K562 (cell line): ENCODE data around the gene MTFR2.

Experiments
- CREB1 ChIP-seq, 2 experiments: sonication (generic) in 1 of 2; formaldehyde crosslinking in 1 of 2; IDR thresholded peaks; 2 replicates each; pipeline versions ENCODE4 v1.6.1 to v1.8.0; 2012 to 2022; ENCODE audit warnings: inconsistent platforms in 1 of 2, mild to moderate bottlenecking in 1 of 2, missing genetic modification reagents in 1 of 2, moderate library complexity in 1 of 2
- CTCF ChIP-seq, 3 experiments: IDR thresholded peaks in 2 of 3; conservative IDR thresholded peaks in 1 of 3; 2 replicates each; pipeline ENCODE4 v1.5.1; 2011 to 2012; ENCODE audit warnings: low read length in 3 of 3, mild to moderate bottlenecking in 3 of 3, control low read depth in 2 of 3, improper control_type of control experiment in 1 of 3, inconsistent platforms in 1 of 3, low read depth in 1 of 3, mixed read lengths in 1 of 3, moderate library complexity in 1 of 3; ENCODE audit not compliant: insufficient read depth in 2 of 3
- E2F1 ChIP-seq: sonication (generic); formaldehyde crosslinking; IDR thresholded peaks from 2 replicates; pipeline ENCODE4 v1.8.1; 2023; ENCODE audit warnings: mild to moderate bottlenecking, missing genetic modification reagents, moderate library complexity
- JUN ChIP-seq, 2 experiments: sonication (generic) in 1 of 2; formaldehyde crosslinking in 1 of 2; IDR thresholded peaks; 2 replicates each; pipeline versions ENCODE4 v1.6.1 to v1.8.0; 2012 to 2022; ENCODE audit warnings: borderline replicate concordance in 2 of 2, mild to moderate bottlenecking in 2 of 2, improper control_type of control experiment in 1 of 2, low read depth in 1 of 2, low read length in 1 of 2, missing genetic modification reagents in 1 of 2
- LARP7 ChIP-seq: fragments of 450-650 bp; IDR thresholded peaks from 2 replicates; pipeline ENCODE4 v1.6.1; 2016
- RNF2 ChIP-seq: sonication (generic); IDR thresholded peaks from 2 replicates; pipeline ENCODE4 v1.6.1; 2016
- YY1 ChIP-seq, 3 experiments: IDR thresholded peaks; 2 replicates each; pipeline ENCODE4 v1.6.1; 2011; ENCODE audit warnings: low read length in 2 of 3, mild to moderate bottlenecking in 2 of 3, moderate library complexity in 2 of 3, borderline replicate concordance in 1 of 3, control low read depth in 1 of 3, low read depth in 1 of 3; ENCODE audit not compliant: insufficient read depth in 3 of 3, insufficient replicate concordance in 2 of 3, control insufficient read depth in 1 of 3, insufficient read length in 1 of 3; ENCODE audit errors: extremely low read depth in 1 of 3
- ZBTB7A ChIP-seq: IDR thresholded peaks from 2 replicates; pipeline ENCODE4 v1.6.1; 2011; ENCODE audit warnings: low read depth, mild to moderate bottlenecking, low read length, moderate library complexity, borderline replicate concordance; ENCODE audit not compliant: control insufficient read depth
- TF ChIP-seq, protein P1 (sequence below): fragments of 450-650 bp; IDR thresholded peaks from 2 replicates; pipeline ENCODE4 v1.6.1; 2018; ENCODE audit warnings: mild to moderate bottlenecking, low read depth; ENCODE audit not compliant: partially characterized antibody
- TF ChIP-seq, protein P2 (sequence below): IDR thresholded peaks from 2 replicates; pipeline ENCODE4 v1.6.1; 2011; ENCODE audit not compliant: insufficient read length; ENCODE audit errors: extremely low read depth

- no peak; the same call in 1 of the 2 replicates for TF ChIP-seq CREB1 (IDR thresholded peaks at IDR 0.05)
- TF ChIP-seq CREB1 (CRISPR knock-in tag; IDR thresholded peaks at IDR 0.05): no peak
- no peak for TF ChIP-seq LARP7
- TF ChIP-seq CTCF (IDR thresholded peaks at IDR 0.05 in 2 of 3, conservative IDR thresholded peaks at IDR 0.05 in 1 of 3; ENCODE audit: insufficient read depth in 2 of 3, low read depth in 1 of 3, low read length in 3 of 3): peak; percentile 96 to 99 (median 99)
- TF ChIP-seq ZBTB7A: no peak
- no peak for TF ChIP-seq E2F1 (CRISPR knock-in tag)
- TF ChIP-seq JUN (IDR thresholded peaks at IDR 0.05; ENCODE audit: borderline replicate concordance, low read depth, low read length): no peak
- no peak for TF ChIP-seq JUN (CRISPR knock-in tag; IDR thresholded peaks at IDR 0.05; ENCODE audit: borderline replicate concordance)
- TF ChIP-seq, protein P1, sequence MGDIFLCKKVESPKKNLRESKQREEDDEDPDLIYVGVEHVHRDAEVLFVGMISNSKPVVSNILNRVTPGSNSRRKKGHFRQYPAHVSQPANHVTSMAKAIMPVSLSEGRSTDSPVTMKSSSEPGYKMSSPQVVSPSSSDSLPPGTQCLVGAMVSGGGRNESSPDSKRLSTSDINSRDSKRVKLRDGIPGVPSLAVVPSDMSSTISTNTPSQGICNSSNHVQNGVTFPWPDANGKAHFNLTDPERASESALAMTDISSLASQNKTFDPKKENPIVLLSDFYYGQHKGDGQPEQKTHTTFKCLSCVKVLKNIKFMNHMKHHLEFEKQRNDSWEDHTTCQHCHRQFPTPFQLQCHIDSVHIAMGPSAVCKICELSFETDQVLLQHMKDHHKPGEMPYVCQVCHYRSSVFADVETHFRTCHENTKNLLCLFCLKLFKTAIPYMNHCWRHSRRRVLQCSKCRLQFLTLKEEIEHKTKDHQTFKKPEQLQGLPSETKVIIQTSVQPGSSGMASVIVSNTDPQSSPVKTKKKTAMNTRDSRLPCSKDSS: no peak
- TF ChIP-seq, protein P2, sequence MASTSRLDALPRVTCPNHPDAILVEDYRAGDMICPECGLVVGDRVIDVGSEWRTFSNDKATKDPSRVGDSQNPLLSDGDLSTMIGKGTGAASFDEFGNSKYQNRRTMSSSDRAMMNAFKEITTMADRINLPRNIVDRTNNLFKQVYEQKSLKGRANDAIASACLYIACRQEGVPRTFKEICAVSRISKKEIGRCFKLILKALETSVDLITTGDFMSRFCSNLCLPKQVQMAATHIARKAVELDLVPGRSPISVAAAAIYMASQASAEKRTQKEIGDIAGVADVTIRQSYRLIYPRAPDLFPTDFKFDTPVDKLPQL: no peak
- no peak for TF ChIP-seq YY1 (IDR thresholded peaks at IDR 0.05; ENCODE audit: borderline replicate concordance in 1 of 3, control insufficient read depth in 1 of 3, extremely low read depth in 1 of 3, insufficient read depth in 3 of 3, insufficient read length in 1 of 3, insufficient replicate concordance in 2 of 3, low read depth in 1 of 3, low read length in 2 of 3)
- peak; percentile 4; the same call in 1 of the 2 replicates for TF ChIP-seq RNF2
Observed at GRCh38 chr6:136226027-136226673, 24.0 kb downstream of the MTFR2 start.
